ENCODE measurements around the gene RANBP3.

DNA sequence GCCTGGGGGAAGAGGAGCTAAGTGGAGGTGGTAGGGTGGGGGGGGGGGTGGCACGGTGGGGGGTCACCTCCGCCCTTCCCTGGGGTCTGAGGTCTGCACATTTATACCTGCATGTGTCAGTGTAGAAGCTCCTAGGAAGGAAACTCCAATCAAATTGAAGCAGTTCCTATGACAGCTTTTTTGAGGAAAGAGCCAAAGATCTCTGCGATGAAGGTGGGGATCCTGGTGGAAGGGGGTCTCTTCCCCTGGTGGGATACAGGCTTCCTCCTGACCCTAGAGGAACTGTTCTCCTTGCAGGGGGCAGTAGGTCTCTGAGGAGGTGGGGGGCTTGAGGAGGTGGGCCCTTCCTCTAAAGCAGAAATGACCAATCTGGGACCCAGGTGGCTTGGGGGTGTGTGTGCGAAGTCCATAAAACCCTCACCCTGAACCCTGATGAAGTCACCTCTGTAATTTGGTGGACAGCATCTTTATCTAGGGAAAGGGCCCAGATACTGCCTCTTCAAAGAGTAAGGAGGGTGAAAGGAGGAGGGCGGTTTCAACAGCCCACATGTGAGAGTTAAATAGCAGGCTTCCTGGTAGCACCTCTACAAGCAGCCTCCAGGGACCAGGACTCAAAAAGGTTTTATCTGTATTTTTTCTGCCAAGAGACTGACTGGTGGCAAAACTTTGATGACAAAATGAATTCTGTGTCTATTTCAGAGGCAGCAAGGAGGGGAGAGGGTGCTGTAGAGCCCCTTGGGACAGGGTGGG, 12.9 kb downstream of the RANBP3 start:
- TF ChIP-seq, protein P1, sequence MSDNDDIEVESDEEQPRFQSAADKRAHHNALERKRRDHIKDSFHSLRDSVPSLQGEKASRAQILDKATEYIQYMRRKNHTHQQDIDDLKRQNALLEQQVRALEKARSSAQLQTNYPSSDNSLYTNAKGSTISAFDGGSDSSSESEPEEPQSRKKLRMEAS (IDR thresholded peaks at IDR 0.05): no peak
- TF ChIP-seq YY1 (IDR thresholded peaks at IDR 0.05; ENCODE audit: low read depth) (no peak), TAF1 (IDR thresholded peaks at IDR 0.05; ENCODE audit: low read depth) (no peak), TCF12 (IDR thresholded peaks at IDR 0.05; ENCODE audit: low read depth) (no peak), RAD21 (IDR thresholded peaks at IDR 0.05; ENCODE audit: low read depth) (no peak), ZBTB7A (IDR thresholded peaks at IDR 0.05; ENCODE audit: low read depth) (no peak), EP300 (IDR thresholded peaks at IDR 0.05; ENCODE audit: borderline replicate concordance) (no peak), CREB1 (IDR thresholded peaks at IDR 0.05; ENCODE audit: low read depth) (no peak), EGR1 (IDR thresholded peaks at IDR 0.05) (no peak), CEBPB (IDR thresholded peaks at IDR 0.05) (no peak), FOXM1 (IDR thresholded peaks at IDR 0.05; ENCODE audit: borderline replicate concordance, low read depth) (no peak)
- TF ChIP-seq, protein P2, sequence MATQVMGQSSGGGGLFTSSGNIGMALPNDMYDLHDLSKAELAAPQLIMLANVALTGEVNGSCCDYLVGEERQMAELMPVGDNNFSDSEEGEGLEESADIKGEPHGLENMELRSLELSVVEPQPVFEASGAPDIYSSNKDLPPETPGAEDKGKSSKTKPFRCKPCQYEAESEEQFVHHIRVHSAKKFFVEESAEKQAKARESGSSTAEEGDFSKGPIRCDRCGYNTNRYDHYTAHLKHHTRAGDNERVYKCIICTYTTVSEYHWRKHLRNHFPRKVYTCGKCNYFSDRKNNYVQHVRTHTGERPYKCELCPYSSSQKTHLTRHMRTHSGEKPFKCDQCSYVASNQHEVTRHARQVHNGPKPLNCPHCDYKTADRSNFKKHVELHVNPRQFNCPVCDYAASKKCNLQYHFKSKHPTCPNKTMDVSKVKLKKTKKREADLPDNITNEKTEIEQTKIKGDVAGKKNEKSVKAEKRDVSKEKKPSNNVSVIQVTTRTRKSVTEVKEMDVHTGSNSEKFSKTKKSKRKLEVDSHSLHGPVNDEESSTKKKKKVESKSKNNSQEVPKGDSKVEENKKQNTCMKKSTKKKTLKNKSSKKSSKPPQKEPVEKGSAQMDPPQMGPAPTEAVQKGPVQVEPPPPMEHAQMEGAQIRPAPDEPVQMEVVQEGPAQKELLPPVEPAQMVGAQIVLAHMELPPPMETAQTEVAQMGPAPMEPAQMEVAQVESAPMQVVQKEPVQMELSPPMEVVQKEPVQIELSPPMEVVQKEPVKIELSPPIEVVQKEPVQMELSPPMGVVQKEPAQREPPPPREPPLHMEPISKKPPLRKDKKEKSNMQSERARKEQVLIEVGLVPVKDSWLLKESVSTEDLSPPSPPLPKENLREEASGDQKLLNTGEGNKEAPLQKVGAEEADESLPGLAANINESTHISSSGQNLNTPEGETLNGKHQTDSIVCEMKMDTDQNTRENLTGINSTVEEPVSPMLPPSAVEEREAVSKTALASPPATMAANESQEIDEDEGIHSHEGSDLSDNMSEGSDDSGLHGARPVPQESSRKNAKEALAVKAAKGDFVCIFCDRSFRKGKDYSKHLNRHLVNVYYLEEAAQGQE (IDR thresholded peaks at IDR 0.05; ENCODE audit: low read depth): no peak
- TF ChIP-seq, protein P3, sequence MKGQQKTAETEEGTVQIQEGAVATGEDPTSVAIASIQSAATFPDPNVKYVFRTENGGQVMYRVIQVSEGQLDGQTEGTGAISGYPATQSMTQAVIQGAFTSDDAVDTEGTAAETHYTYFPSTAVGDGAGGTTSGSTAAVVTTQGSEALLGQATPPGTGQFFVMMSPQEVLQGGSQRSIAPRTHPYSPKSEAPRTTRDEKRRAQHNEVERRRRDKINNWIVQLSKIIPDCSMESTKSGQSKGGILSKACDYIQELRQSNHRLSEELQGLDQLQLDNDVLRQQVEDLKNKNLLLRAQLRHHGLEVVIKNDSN (IDR thresholded peaks at IDR 0.05): no peak
